ENCODE data around the gene AMH. TPM values are rescaled to one million over a fixed set of nuclear protein-coding genes. Genes with fewer than 3 reads are reported as not detected.

The AMH gene
- total and polyA plus RNA-seq, 4 donors, result 0.08 to 0.59 (median 0.47) TPM; not detected in 1

- H3K27ac ChIP-seq (ENCODE audit: low read depth in 1 of 2, low read length in 2 of 2), result no peak overlapping the region
- no peaks in the 10 kb centered on the region for H3K27me3 ChIP-seq (ENCODE audit: control insufficient read depth in 4 of 4, insufficient read depth in 4 of 4, low read length in 3 of 4)
- H3K9ac ChIP-seq (ENCODE audit: low read depth in 1 of 2, low read length in 2 of 2), result no peak overlapping the region
- no peak overlapping the region for H3K4me3 ChIP-seq (ENCODE audit: low read depth in 1 of 3, low read length in 3 of 3)
- H3K36me3 ChIP-seq (ENCODE audit: control insufficient read depth in 4 of 4, insufficient read depth in 3 of 4, low read depth in 1 of 4, low read length in 3 of 4), result peaks cover 0 to 17% (median 4%) of the 10 kb centered on the region in 4 donors
- H3K9me3 ChIP-seq (ENCODE audit: control insufficient read depth in 4 of 4, low read length in 3 of 4), result no peaks in the 10 kb centered on the region
- peaks cover 11 to 44% (median 21%) of the 10 kb centered on the region in 4 donors for H3K4me1 ChIP-seq (ENCODE audit: control insufficient read depth in 4 of 4, insufficient read depth in 4 of 4, low read length in 3 of 4)
- WGBS, result 85% methylated on average over 21 of the region's 21 CpGs
- TF ChIP-seq REST (IDR thresholded peaks at IDR 0.05), result no peak
- no peak for TF ChIP-seq HNF4A (conservative IDR thresholded peaks at IDR 0.05)
- no peak for TF ChIP-seq JUND (IDR thresholded peaks at IDR 0.05)
- TF ChIP-seq CTCF (IDR thresholded peaks at IDR 0.05; ENCODE audit: low read depth, low read length, missing input control), result no peak
- TF ChIP-seq TAF1 (conservative IDR thresholded peaks at IDR 0.05), result no peak
- peak in 1 of 2 donors; percentile 23 for TF ChIP-seq RAD21 (IDR thresholded peaks at IDR 0.05)
- DNase-seq (ENCODE audit: low spot score), result no peak
Measured at GRCh38 chr19:2231621-2232221, 17.4 kb upstream of the AMH start.

GRCh38 chr19:2232286-2233151 lies 16.6 kb upstream of the AMH start:
- WGBS, result 89% methylated on average over 30 of the region's 30 CpGs
- no peaks in the 10 kb centered on the region for H3K9me3 ChIP-seq (ENCODE audit: control insufficient read depth in 4 of 4, low read length in 3 of 4)
- H3K27me3 ChIP-seq (ENCODE audit: control insufficient read depth in 4 of 4, insufficient read depth in 4 of 4, low read length in 3 of 4), result no peaks in the 10 kb centered on the region
- H3K27ac ChIP-seq (ENCODE audit: low read depth in 1 of 2, low read length in 2 of 2), result no peak overlapping the region
- TF ChIP-seq YY1 (IDR thresholded peaks at IDR 0.05) (no peak), GABPA (IDR thresholded peaks at IDR 0.05 in 1 of 2, conservative IDR thresholded peaks at IDR 0.05 in 1 of 2) (no peak), SP1 (IDR thresholded peaks at IDR 0.05) (no peak)
- no peak overlapping the region for H3K4me3 ChIP-seq (ENCODE audit: low read depth in 1 of 3, low read length in 3 of 3)
- H3K9ac ChIP-seq (ENCODE audit: low read depth in 1 of 2, low read length in 2 of 2), result no peak overlapping the region
- peaks cover 0 to 17% (median 4%) of the 10 kb centered on the region in 4 donors for H3K36me3 ChIP-seq (ENCODE audit: control insufficient read depth in 4 of 4, insufficient read depth in 3 of 4, low read depth in 1 of 4, low read length in 3 of 4)
- DNase-seq (ENCODE audit: low spot score), result no peak
- peaks cover 9 to 47% (median 24%) of the 10 kb centered on the region in 4 donors for H3K4me1 ChIP-seq (ENCODE audit: control insufficient read depth in 4 of 4, insufficient read depth in 4 of 4, low read length in 3 of 4)
